Measurements from ENCODE around the gene RAD51B.
"Not testable (repeated sequence)": the region's sequence is repeated elsewhere in the genome, so short reads cannot be mapped to it uniquely, and the experiment has no call there.

Gene RAD51B

GRCh38 chr14:68302938-68303337, 483.4 kb downstream of the RAD51B start:
- DNase-seq (ENCODE audit: low spot score), result not testable (repeated sequence)

- DNase-seq (ENCODE audit: low spot score), result no peak
Observed at GRCh38 chr14:68305738-68306137, 486.2 kb downstream of the RAD51B start.

- DNase-seq (ENCODE audit: low spot score), result no peak
Observed at GRCh38 chr14:68306265-68306933, 486.8 kb downstream of the RAD51B start.

GRCh38 chr14:68306934-68307789, 487.6 kb downstream of the RAD51B start:
- no peak for DNase-seq (ENCODE audit: low spot score)

GRCh38 chr14:68307790-68308168, 488.2 kb downstream of the RAD51B start:
- DNase-seq (ENCODE audit: low spot score), result no peak

- no peak for DNase-seq (ENCODE audit: low spot score)
Observed at GRCh38 chr14:68308726-68309520, 489.3 kb downstream of the RAD51B start.

- DNase-seq (ENCODE audit: low spot score), result no peak
Observed at GRCh38 chr14:68309616-68310015, 490.0 kb downstream of the RAD51B start.

GRCh38 chr14:68312300-68312699, 492.7 kb downstream of the RAD51B start:
- no peak for DNase-seq (ENCODE audit: low spot score)

- no peak for DNase-seq (ENCODE audit: low spot score)
Observed at GRCh38 chr14:68312884-68313610, 493.5 kb downstream of the RAD51B start.

- DNase-seq (ENCODE audit: low spot score), result no peak
Observed at GRCh38 chr14:68314642-68315041, 495.1 kb downstream of the RAD51B start.

- no peak for DNase-seq (ENCODE audit: low spot score)
Observed at GRCh38 chr14:68315081-68315480, 495.5 kb downstream of the RAD51B start.

- no peak for DNase-seq (ENCODE audit: low spot score)
Observed at GRCh38 chr14:68316078-68316868, 496.7 kb downstream of the RAD51B start.

- no peak for DNase-seq (ENCODE audit: low spot score)
Observed at GRCh38 chr14:68317239-68317638, 497.7 kb downstream of the RAD51B start.

- DNase-seq (ENCODE audit: low spot score), result no peak
Observed at GRCh38 chr14:68318828-68319227, 499.2 kb downstream of the RAD51B start.

- no peak for DNase-seq (ENCODE audit: low spot score)
Observed at GRCh38 chr14:68320495-68320894, 500.9 kb downstream of the RAD51B start.

GRCh38 chr14:68322940-68323620, 503.5 kb downstream of the RAD51B start:
- no peak for DNase-seq (ENCODE audit: low spot score)

GRCh38 chr14:68325267-68325807, 505.8 kb downstream of the RAD51B start:
- no peak for DNase-seq (ENCODE audit: low spot score)

GRCh38 chr14:68327231-68327630, 507.7 kb downstream of the RAD51B start:
- no peak for DNase-seq (ENCODE audit: low spot score)

- no peak for DNase-seq (ENCODE audit: low spot score)
Observed at GRCh38 chr14:68328509-68328908, 508.9 kb downstream of the RAD51B start.

GRCh38 chr14:68331426-68331825, 511.8 kb downstream of the RAD51B start:
- DNase-seq (ENCODE audit: low spot score), result no peak

All from hepatic stellate cell (primary cell).